Measurements from ENCODE around the gene LINS1.

The LINS1 gene

GRCh38 chr15:100528833-100529428 lies 73.1 kb downstream of the LINS1 start, which contains the start of gene CERS3:
CERS3 (minus strand) TSS chr15:100528950; CDS start chr15:100501849, 27,101 bp downstream.
- no peak for TF ChIP-seq CTCF (IDR thresholded peaks at IDR 0.05; ENCODE audit: insufficient read depth, low read length, poor library complexity, severe bottlenecking)
- DNase-seq (ENCODE audit: extremely low read depth, insufficient read length): no peak
- no peaks in the 10 kb centered on the region for H3K36me3 ChIP-seq (ENCODE audit: control insufficient read depth, insufficient read depth, low read length)
- no peaks in the 10 kb centered on the region for H3K27me3 ChIP-seq (replicated peaks; ENCODE audit: control insufficient read depth, insufficient read depth, low read length)
- H3K4me3 ChIP-seq (replicated peaks; ENCODE audit: low read depth, low read length): no peak within 1 kb of the TSS

- no peak for TF ChIP-seq CTCF (IDR thresholded peaks at IDR 0.05; ENCODE audit: insufficient read depth, low read length, poor library complexity, severe bottlenecking)
- no peak for DNase-seq (ENCODE audit: extremely low read depth, insufficient read length)
- no peaks in the 10 kb centered on the region; the same call in 1 of the 2 replicates for H3K27me3 ChIP-seq (replicated peaks; ENCODE audit: control insufficient read depth, insufficient read depth, low read length)
- H3K36me3 ChIP-seq (ENCODE audit: control insufficient read depth, insufficient read depth, low read length): no peaks in the 10 kb centered on the region
- H3K4me3 ChIP-seq (replicated peaks; ENCODE audit: low read depth, low read length): no peak overlapping the region
These were observed 75.9 kb downstream of the LINS1 start for GRCh38 chr15:100526027-100526481.

GRCh38 chr15:100525436-100525835 lies 76.5 kb downstream of the LINS1 start:
- no peak for DNase-seq (ENCODE audit: extremely low read depth, insufficient read length)
- TF ChIP-seq CTCF (IDR thresholded peaks at IDR 0.05; ENCODE audit: insufficient read depth, low read length, poor library complexity, severe bottlenecking): no peak
- Histone ChIP-seq H3K36me3 (ENCODE audit: control insufficient read depth, insufficient read depth, low read length) (no peaks in the 10 kb centered on the region), H3K27me3 (replicated peaks; ENCODE audit: control insufficient read depth, insufficient read depth, low read length) (no peaks in the 10 kb centered on the region; the same call in 1 of the 2 replicates), H3K4me3 (replicated peaks; ENCODE audit: low read depth, low read length) (no peak overlapping the region)

- DNase-seq (ENCODE audit: extremely low read depth, insufficient read length): no peak
These were observed 77.7 kb downstream of the LINS1 start for GRCh38 chr15:100524326-100524725.

GRCh38 chr15:100521907-100522306 lies 80.1 kb downstream of the LINS1 start:
- no peaks in the 10 kb centered on the region; the same call in 1 of the 2 replicates for H3K27me3 ChIP-seq (replicated peaks; ENCODE audit: control insufficient read depth, insufficient read depth, low read length)
- no peak for TF ChIP-seq CTCF (IDR thresholded peaks at IDR 0.05; ENCODE audit: insufficient read depth, low read length, poor library complexity, severe bottlenecking)
- H3K36me3 ChIP-seq (ENCODE audit: control insufficient read depth, insufficient read depth, low read length): no peaks in the 10 kb centered on the region
- H3K4me3 ChIP-seq (replicated peaks; ENCODE audit: low read depth, low read length): no peak overlapping the region
- no peak for DNase-seq (ENCODE audit: extremely low read depth, insufficient read length)

More at GRCh38 chr15:100524326-100524725, 77.7 kb downstream of the LINS1 start:
- TF ChIP-seq CTCF (IDR thresholded peaks at IDR 0.05; ENCODE audit: insufficient read depth, low read length, poor library complexity, severe bottlenecking): no peak
- Histone ChIP-seq H3K4me3 (replicated peaks; ENCODE audit: low read depth, low read length) (no peak overlapping the region), H3K27me3 (replicated peaks; ENCODE audit: control insufficient read depth, insufficient read depth, low read length) (no peaks in the 10 kb centered on the region; the same call in 1 of the 2 replicates), H3K36me3 (ENCODE audit: control insufficient read depth, insufficient read depth, low read length) (no peaks in the 10 kb centered on the region)
